Fibroblast of pulmonary artery (primary cell): Measurements from ENCODE around the gene ATG2A.

Source experiments
- DNase-seq: peaks from one replicate; pipeline ENCODE4 v3.0.0-alpha.2; 2010; ENCODE audit warnings: low read depth
- H3K4me3 ChIP-seq: replicated peaks from 2 replicates; pipeline ENCODE4 v1.5.1; 2011; ENCODE audit warnings: low read depth, mild to moderate bottlenecking, control low read depth, low read length, moderate library complexity
- TF ChIP-seq, protein P1 (sequence below): IDR thresholded peaks from 2 replicates; pipeline ENCODE4 v1.5.1; 2011; ENCODE audit warnings: mild to moderate bottlenecking, control low read depth, low read length, inconsistent platforms; ENCODE audit errors: missing control alignments

Gene ATG2A

DNA sequence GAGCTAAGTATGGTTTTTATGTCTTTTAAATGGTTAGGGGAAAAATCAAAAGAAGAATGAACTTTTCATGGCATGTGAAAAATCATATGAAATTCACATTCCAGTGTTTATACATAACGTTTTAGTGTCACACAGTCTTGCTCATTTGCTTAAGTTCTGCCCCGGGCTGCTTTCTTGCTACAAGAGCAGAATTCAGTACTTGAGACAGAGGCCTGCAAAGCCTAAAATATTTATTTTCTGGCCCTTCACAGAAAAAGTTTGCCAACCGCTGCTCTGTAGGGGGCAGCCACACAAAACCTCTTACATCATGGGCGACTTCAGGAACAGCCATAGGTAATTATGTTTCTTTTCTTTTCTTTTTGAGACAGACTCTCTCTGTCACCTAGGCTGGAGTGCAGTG is 1.0 kb upstream of the ATG2A start:
- TF ChIP-seq, protein P1, sequence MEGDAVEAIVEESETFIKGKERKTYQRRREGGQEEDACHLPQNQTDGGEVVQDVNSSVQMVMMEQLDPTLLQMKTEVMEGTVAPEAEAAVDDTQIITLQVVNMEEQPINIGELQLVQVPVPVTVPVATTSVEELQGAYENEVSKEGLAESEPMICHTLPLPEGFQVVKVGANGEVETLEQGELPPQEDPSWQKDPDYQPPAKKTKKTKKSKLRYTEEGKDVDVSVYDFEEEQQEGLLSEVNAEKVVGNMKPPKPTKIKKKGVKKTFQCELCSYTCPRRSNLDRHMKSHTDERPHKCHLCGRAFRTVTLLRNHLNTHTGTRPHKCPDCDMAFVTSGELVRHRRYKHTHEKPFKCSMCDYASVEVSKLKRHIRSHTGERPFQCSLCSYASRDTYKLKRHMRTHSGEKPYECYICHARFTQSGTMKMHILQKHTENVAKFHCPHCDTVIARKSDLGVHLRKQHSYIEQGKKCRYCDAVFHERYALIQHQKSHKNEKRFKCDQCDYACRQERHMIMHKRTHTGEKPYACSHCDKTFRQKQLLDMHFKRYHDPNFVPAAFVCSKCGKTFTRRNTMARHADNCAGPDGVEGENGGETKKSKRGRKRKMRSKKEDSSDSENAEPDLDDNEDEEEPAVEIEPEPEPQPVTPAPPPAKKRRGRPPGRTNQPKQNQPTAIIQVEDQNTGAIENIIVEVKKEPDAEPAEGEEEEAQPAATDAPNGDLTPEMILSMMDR = peak; percentile 39
- peak; percentile 63 for DNase-seq
- peak overlapping the region; percentile 69 for H3K4me3 ChIP-seq

DNA sequence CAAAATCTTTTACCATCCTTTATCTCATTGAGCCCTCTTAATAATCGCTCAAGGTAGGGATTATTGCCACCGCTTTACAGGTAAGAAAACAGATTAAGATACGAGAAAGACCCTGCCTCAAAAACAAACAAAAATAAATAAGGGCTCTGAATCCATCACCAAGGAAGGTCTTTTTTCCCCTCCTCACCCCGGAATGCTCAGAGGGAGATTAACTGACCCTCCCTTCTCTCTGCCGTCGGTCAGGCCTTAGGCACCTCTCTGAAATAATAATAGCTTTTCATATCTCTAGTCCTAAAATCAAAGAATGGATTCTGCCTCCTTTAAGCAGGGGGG is 620 bp upstream of the ATG2A start:
- TF ChIP-seq, protein P1 = no peak
- no peak for DNase-seq
- peak overlapping the region; percentile 69 for H3K4me3 ChIP-seq

DNA sequence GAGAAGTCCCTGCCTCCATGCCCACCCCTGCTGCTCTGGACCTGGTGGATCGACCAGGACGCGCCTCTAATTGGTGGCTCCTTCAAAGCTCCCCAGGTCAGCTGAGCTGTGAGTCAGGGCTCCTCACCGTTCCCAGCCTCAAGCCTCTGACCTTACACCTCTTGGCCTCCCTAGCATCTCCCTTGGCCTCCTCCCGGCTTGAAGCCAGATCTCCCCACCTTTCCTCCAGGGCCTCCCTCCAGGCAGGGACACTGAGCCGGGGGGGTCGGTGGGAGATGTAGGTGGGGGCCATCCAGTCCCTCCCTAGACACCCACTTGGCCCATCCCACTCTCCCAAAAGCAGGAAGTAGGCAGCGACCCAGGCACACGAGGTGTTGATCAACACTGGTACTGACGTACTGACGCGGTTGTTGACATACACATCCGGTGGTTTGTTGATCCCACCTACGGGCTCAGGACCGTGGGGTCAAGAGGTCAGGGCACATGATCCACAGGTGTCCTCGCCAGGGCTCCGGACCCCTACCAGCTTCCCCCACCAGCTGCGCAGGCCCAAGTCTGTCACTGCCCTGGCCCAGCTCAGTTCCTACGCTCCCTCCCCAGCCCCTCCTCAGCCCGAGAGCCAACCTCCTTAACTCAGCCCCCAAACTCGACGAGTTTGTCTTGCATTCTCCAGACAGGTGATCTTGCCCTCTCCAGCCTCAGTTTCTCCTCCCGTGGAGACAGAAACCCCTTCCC is 802 bp downstream of the ATG2A start:
- TF ChIP-seq, protein P1 = no peak
- peak overlapping the region; percentile 96 for H3K4me3 ChIP-seq
- peak; percentile 59 for DNase-seq

DNA sequence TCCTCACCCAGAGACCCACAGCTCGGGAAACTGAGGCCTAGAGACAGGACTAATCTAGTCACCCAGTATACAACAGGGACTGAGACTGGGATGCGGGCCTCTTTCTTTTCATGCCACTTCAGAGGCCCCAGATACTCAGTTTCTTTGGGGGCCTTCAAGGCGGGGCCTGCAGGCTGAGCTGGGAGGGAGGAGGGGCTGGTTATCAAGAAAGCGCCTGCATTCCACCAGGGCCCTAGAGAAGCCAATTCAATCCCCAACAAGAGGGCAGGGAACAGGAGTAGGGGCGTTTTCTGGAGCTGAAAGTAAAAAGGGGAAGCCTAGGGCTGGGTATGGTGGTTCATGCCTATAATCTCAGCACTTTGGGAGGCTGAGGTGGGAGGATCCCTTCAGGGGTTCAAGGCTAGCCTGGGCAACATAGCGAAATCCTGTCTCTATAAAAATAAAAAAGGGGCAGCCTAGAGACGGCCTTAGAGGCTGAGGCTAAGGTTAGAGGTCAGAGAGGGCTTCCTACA is 1.6 kb downstream of the ATG2A start:
- DNase-seq = no peak
- TF ChIP-seq, protein P1 = no peak
- H3K4me3 ChIP-seq = peak overlapping the region; percentile 96

DNA sequence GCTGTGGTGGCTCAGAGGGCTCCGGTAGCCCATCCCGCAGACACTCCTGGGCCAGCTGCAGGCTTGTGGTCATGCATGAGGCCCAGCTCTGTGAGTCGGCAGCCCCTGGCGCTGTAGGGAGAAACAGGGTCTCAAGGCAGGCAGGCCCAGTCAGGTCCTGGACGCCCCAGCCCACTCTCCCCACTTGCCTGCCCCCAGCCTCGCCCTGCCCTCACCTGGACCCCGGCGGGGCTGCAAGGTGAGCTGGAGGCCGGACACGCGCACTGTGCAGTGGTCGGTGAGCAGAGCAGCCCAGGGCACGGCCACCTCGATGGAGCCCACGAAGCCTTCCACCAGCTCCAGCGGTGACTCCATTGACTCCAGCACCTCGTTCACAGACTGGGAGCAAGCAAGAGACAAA is 2.9 kb downstream of the ATG2A start:
- no peak for DNase-seq
- TF ChIP-seq, protein P1 = no peak
- H3K4me3 ChIP-seq = no peak overlapping the region

DNA sequence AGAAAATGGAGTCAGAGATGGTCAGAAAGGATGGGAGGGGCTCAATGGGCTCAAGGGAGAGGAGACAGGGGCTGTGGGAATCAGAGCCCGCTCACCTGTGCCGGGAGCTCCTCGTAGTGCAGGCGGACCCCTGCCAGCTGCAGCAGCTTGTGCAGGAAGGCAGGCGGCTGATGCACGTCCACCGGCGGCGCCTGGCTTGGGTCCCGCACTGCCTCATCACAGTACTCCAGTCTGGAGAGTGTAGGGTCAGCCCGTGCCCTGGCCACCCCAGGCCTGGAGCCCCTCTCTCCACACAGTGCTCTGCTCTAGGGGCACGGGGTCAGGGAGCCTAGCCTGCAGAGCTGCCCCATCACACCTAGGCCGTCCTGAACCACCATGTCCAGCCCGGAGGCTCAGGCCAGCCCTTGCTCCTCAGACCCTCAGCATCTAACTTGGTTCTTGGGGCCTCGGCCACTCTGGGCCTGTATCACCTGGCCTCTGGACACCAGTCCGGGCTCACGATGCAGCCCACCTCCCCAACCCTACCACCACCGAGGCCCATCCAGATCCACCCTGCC is 3.8 kb downstream of the ATG2A start:
- TF ChIP-seq, protein P1 = no peak
- H3K4me3 ChIP-seq = no peak overlapping the region
- DNase-seq = no peak

DNA sequence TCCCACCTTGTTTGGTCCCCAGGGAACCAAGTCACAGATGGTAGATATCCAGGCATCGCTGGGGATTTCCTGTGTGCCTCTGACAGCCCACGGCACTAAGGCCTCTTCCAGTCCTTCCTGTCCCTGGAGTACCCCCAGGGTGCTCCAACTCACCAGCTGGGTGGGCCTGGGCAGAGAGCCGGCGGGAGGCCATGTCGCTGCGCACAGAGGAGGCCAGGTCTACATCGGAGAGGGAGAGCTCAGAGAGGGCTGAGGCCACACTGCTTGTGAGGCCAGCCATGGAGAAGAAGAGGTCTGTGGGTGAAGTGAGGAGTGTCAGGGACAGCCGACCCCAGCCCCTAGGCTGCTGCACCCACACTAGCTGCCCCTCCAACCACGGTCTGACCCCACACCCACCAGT is 5.3 kb downstream of the ATG2A start:
- TF ChIP-seq, protein P1 = no peak
- DNase-seq = no peak
- no peak overlapping the region for H3K4me3 ChIP-seq
